HepG2 (cell line): ENCODE results near the gene SLC35F3. TPM values are rescaled to one million over a fixed set of nuclear protein-coding genes. Genes with fewer than 3 reads are reported as not detected.

ENCODE experiments used
- ARID5B ChIP-seq: IDR thresholded peaks from 2 replicates; pipeline ENCODE4 v1.4.0; 2020; ENCODE audit warnings: mild to moderate bottlenecking, missing genetic modification reagents
- CTCF ChIP-seq: sonication (generic); formaldehyde crosslinking; IDR thresholded peaks from 2 replicates; pipeline ENCODE4 v1.5.0; 2020; ENCODE audit warnings: mild to moderate bottlenecking, missing genetic modification reagents, moderate library complexity
- GATA4 ChIP-seq: sonication (generic); IDR thresholded peaks from 2 replicates; pipeline ENCODE4 v1.6.1; 2016; ENCODE audit warnings: antibody characterized with exemption, low read depth, borderline replicate concordance
- HNF4G ChIP-seq, 2 experiments: sonication (generic) in 1 of 2; formaldehyde crosslinking in 1 of 2; IDR thresholded peaks; 2 replicates each; pipeline versions ENCODE4 v1.4.0 to v1.6.1; 2011 to 2020; ENCODE audit warnings: borderline replicate concordance in 2 of 2, low read depth in 2 of 2, mild to moderate bottlenecking in 2 of 2, low read length in 1 of 2, missing genetic modification reagents in 1 of 2, moderate library complexity in 1 of 2
- MAX ChIP-seq: IDR thresholded peaks from 2 replicates; pipeline ENCODE4 v1.6.1; 2012; ENCODE audit warnings: inconsistent platforms
- MIER3 ChIP-seq: IDR thresholded peaks from 2 replicates; pipeline ENCODE4 v1.6.1; 2016; ENCODE audit warnings: missing compliant biosample characterization, borderline replicate concordance
- SMARCE1 ChIP-seq: fragments of 450-650 bp; IDR thresholded peaks from 2 replicates; pipeline ENCODE4 v1.6.1; 2017; ENCODE audit warnings: borderline replicate concordance
- U2AF1 ChIP-seq: fragments of 200-400 bp; formaldehyde crosslinking; optimal IDR thresholded peaks from 2 replicates; pipeline ENCODE3; 2017; ENCODE audit warnings: mild to moderate bottlenecking, low read depth, low read length
- ZFYVE20 ChIP-seq: sonication (generic); formaldehyde crosslinking; IDR thresholded peaks from 2 replicates; pipeline ENCODE4 v1.8.0; 2023; ENCODE audit warnings: low read depth, mild to moderate bottlenecking, moderate library complexity, missing genetic modification reagents, borderline replicate concordance
- polyA plus RNA-seq, 8 experiments: library from polyadenylated mRNA; depleted of rRNA in 3 of 8; stranded (reverse) in 7 of 8; unstranded in 1 of 8; fragments of >200 nt; fragmentation: Illumina TruSeq in 4 of 8; extraction: Trizol in 4 of 8; gene quantifications; 2 replicates each; pipeline versions ENCODE4 v1.2.1 to v1.2.3, GENCODE V29; 2011 to 2016; ENCODE audit warnings: low read depth in 4 of 8, missing spikeins in 1 of 8, mixed read lengths in 1 of 8; ENCODE audit not compliant: insufficient read depth in 1 of 8
- total RNA-seq, 5 experiments: library from RNA; depleted of rRNA; stranded (reverse); fragments of >200 nt; fragmentation: Illumina TruSeq; extraction: Trizol; gene quantifications; 2 replicates each; pipeline ENCODE4 v1.2.3, GENCODE V29; 2016; ENCODE audit warnings: low read depth in 1 of 5

The SLC35F3 gene
- total and polyA plus RNA-seq, 2 of the 13 experiments (the other 11 are each of a cell fraction or from before 2014, with no cell fraction given): not detected

- TF ChIP-seq MAX (0 out of 2 replicates have a peak, but pooled peaks have one; percentile 17), MIER3 (no peak), SMARCE1 (no peak), ARID5B (peak; percentile 34; the same call in 1 of the 2 replicates), HNF4G (IDR thresholded peaks at IDR 0.05; ENCODE audit: borderline replicate concordance, low read depth, low read length) (peak; percentile 44; the same call in 1 of the 2 replicates), HNF4G (CRISPR knock-in tag; IDR thresholded peaks at IDR 0.05; ENCODE audit: borderline replicate concordance, low read depth) (no peak), ZFYVE20 (CRISPR knock-in tag) (no peak), U2AF1 (no peak), GATA4 (no peak), CTCF (CRISPR knock-in tag) (no peak)
- TF ChIP-seq, all 625 proteins: peak for 12
Measured at GRCh38 chr1:234320549-234320948, 416.1 kb downstream of the SLC35F3 start (continued).
